Esophagus muscularis mucosa (tissue), 4 donors: ENCODE measurements around the gene SLC22A16. TPM values are rescaled to one million over a fixed set of nuclear protein-coding genes. Genes with fewer than 3 reads are reported as not detected.
A peak's percentile ranks its signal among the peaks of the same experiment; 100 is the strongest.

ENCODE experiments used
- DNase-seq: peaks from one replicate; pipeline ENCODE4 v3.0.0-alpha.2; 2017; ENCODE audit errors: extremely low spot score
- H3K27ac ChIP-seq, 4 donors: fragments of 200-600 bp; sonication (generic); replicated peaks in 1 of 4; 1 replicate in 3 of 4; 2 replicates in 1 of 4; pipeline ENCODE4 v1.5.1; 2016 to 2019; ENCODE audit warnings: mild to moderate bottlenecking in 1 of 4
- H3K27me3 ChIP-seq, 4 donors: fragments of 200-600 bp; sonication (generic); one replicate each; pipeline versions ENCODE4 v1.5.1 to v1.6.0; 2016 to 2019
- H3K36me3 ChIP-seq, 4 donors: fragments of 200-600 bp; sonication (generic); one replicate each; pipeline ENCODE4 v1.5.1; 2016 to 2019
- H3K4me1 ChIP-seq, 4 donors: fragments of 200-600 bp; sonication (generic); one replicate each; pipeline ENCODE4 v1.5.1; 2016 to 2019
- H3K4me3 ChIP-seq, 4 donors: fragments of 200-600 bp; sonication (generic); 1 replicate in 2 of 4; 2 replicates in 2 of 4; pipeline ENCODE4 v1.5.1; 2016 to 2019; ENCODE audit warnings: mild to moderate bottlenecking in 4 of 4, moderate library complexity in 1 of 4
- H3K9me3 ChIP-seq, 4 donors: fragments of 200-600 bp; sonication (generic); 1 replicate in 3 of 4; 2 replicates in 1 of 4; pipeline ENCODE4 v1.5.1; 2016 to 2019
- EP300 ChIP-seq: sonication (generic); formaldehyde crosslinking; IDR thresholded peaks from one replicate; pipeline ENCODE4 v1.6.1; 2017; ENCODE audit warnings: antibody characterized with exemption
- POLR2A ChIP-seq: fragments of 450-650 bp; IDR thresholded peaks from one replicate; pipeline ENCODE4 v1.6.1; 2017; ENCODE audit warnings: antibody characterized with exemption, moderate library complexity, mild to moderate bottlenecking, low read depth
- POLR2AphosphoS5 ChIP-seq, 2 donors: sonication (generic); formaldehyde crosslinking; IDR thresholded peaks; one replicate each; pipeline ENCODE4 v1.6.1; 2017; ENCODE audit warnings: antibody characterized with exemption in 2 of 2
- WGBS: methylation state at CpG from one replicate; pipeline ENCODE4 v1.1.5; 2018; 5-methylcytosine and 5-hydroxymethylcytosine counted together
- intact Hi-C: fragments of 100-400 bp; cut with DNase I; formaldehyde crosslinking; loops from one replicate; pipeline ENCODE4 v1.15.1; 2023
- total RNA-seq, 4 donors: library from RNA; depleted of rRNA; stranded (reverse); fragments of >200 nt; gene quantifications; one replicate each; pipeline versions ENCODE4 v1.1.0 to v1.2.1, GENCODE V29; 2016
- TF ChIP-seq, protein P1 (sequence below), 3 experiments: fragments of 200-600 bp in 2 of 3; fragments of 450-650 bp in 1 of 3; sonication (generic) in 2 of 3; IDR thresholded peaks; one replicate each; pipeline ENCODE4 v1.5.1; 2017 to 2019; ENCODE audit warnings: antibody characterized with exemption in 3 of 3, mild to moderate bottlenecking in 2 of 3, moderate library complexity in 1 of 3

SLC22A16 gene
- total RNA-seq, 4 donors from 2014 or later, result 0.50 TPM; not detected in 3

- Histone ChIP-seq H3K27ac (peak overlapping the region in 2 of 4 donors; percentile 27 to 30), H3K4me3 (no peak overlapping the region), H3K4me1 (peaks cover 8 to 24% (median 19%) of the 10 kb centered on the region in 4 donors), H3K36me3 (no peaks in the 10 kb centered on the region), H3K9me3 (no peaks in the 10 kb centered on the region), H3K27me3 (no peaks in the 10 kb centered on the region)
- TF ChIP-seq POLR2AphosphoS5 (IDR thresholded peaks at IDR 0.05) (no peak), POLR2A (no peak), EP300 (no peak)
- TF ChIP-seq, protein P1, sequence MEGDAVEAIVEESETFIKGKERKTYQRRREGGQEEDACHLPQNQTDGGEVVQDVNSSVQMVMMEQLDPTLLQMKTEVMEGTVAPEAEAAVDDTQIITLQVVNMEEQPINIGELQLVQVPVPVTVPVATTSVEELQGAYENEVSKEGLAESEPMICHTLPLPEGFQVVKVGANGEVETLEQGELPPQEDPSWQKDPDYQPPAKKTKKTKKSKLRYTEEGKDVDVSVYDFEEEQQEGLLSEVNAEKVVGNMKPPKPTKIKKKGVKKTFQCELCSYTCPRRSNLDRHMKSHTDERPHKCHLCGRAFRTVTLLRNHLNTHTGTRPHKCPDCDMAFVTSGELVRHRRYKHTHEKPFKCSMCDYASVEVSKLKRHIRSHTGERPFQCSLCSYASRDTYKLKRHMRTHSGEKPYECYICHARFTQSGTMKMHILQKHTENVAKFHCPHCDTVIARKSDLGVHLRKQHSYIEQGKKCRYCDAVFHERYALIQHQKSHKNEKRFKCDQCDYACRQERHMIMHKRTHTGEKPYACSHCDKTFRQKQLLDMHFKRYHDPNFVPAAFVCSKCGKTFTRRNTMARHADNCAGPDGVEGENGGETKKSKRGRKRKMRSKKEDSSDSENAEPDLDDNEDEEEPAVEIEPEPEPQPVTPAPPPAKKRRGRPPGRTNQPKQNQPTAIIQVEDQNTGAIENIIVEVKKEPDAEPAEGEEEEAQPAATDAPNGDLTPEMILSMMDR (IDR thresholded peaks at IDR 0.05), result no peak
- intact Hi-C loops, result loop anchor here (10.0 kb wide), 1 partner anchor 350 kb away; no protein-coding TSS in a partner anchor
- whole genome bisulfite sequencing, result 50% methylated on average over 4 of the region's 4 CpGs
- DNase-seq, result no peak
Measured at GRCh38 chr6:110395221-110395620, 81.2 kb downstream of the SLC22A16 start.

DNA sequence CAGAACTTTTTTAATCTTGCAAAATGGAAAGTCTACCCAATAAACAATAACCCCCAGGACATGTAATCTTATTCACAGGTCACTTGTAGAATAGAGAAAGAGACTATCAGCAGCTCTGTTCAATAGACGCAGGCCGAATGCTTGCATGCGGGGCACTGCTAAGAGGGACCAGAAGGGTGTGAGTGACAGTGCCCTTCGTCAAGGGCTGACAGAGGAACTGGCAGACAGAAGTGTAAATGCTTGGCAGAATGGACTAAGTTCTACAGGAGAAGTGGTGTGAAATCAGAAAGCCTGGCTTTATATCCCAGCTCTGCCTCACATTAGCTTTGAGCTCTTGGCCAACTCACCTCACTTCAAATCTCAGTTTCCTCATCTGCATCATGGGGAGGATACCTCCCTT is 82.0 kb downstream of the SLC22A16 start:
- Histone ChIP-seq H3K36me3 (no peaks in the 10 kb centered on the region), H3K9me3 (no peaks in the 10 kb centered on the region), H3K4me1 (peaks cover 16 to 22% (median 17%) of the 10 kb centered on the region in 4 donors), H3K27me3 (no peaks in the 10 kb centered on the region), H3K4me3 (no peak overlapping the region), H3K27ac (no peak overlapping the region)
- no peak for DNase-seq
- TF ChIP-seq, protein P1 (IDR thresholded peaks at IDR 0.05), result no peak
- TF ChIP-seq EP300, result no peak
- no peak for TF ChIP-seq POLR2AphosphoS5 (IDR thresholded peaks at IDR 0.05)
- intact Hi-C loops, result loop anchor here (10.0 kb wide), 1 partner anchor 350 kb away; no protein-coding TSS in a partner anchor
- WGBS, result 96% methylated on average over 4 of the region's 4 CpGs

DNA sequence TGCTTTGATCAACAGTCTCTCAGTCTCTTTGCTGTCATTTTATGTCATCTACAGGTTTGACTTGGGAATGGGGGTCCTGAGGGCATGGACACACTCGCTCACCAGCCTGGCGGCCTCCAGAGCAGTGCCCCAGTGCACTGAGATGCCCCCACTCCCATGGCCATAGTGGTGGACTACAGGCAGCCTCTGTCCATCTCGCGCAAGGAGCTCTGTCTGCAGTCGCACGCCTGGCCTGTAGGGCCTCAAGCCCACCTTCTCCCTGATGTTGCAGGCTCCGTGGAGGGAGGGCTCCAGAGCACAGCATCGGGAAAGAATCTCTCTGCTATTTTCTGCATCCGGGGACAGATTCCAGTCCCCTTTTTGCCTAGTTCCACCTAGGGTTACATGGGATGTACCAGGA is 83.7 kb downstream of the SLC22A16 start:
- no peaks in the 10 kb centered on the region for H3K27me3 ChIP-seq
- DNase-seq, result no peak
- TF ChIP-seq, protein P1 (IDR thresholded peaks at IDR 0.05), result no peak
- TF ChIP-seq POLR2A (no peak), POLR2AphosphoS5 (IDR thresholded peaks at IDR 0.05) (no peak), EP300 (no peak)
- H3K36me3 ChIP-seq, result no peaks in the 10 kb centered on the region
- H3K4me3 ChIP-seq, result no peak overlapping the region
- intact Hi-C loops, result loop anchor here (10.0 kb wide), 1 partner anchor 348 kb away; no protein-coding TSS in a partner anchor
- no peaks in the 10 kb centered on the region for H3K9me3 ChIP-seq
- no peak overlapping the region for H3K27ac ChIP-seq
- peaks cover 12 to 19% (median 14%) of the 10 kb centered on the region in 4 donors for H3K4me1 ChIP-seq
- WGBS, result 94% methylated on average over 3 of the region's 9 CpGs

- Histone ChIP-seq H3K4me3 (no peak overlapping the region), H3K27me3 (no peaks in the 10 kb centered on the region), H3K4me1 (peaks cover 12 to 19% (median 13%) of the 10 kb centered on the region in 4 donors), H3K36me3 (no peaks in the 10 kb centered on the region), H3K27ac (peak overlapping the region in 3 of 4 donors; percentile 5 to 27 (median 12)), H3K9me3 (no peaks in the 10 kb centered on the region)
- TF ChIP-seq, protein P1 (IDR thresholded peaks at IDR 0.05), result no peak
- TF ChIP-seq POLR2AphosphoS5 (IDR thresholded peaks at IDR 0.05), result no peak
- TF ChIP-seq EP300, result no peak
- no peak for TF ChIP-seq POLR2A
- intact Hi-C loops, result loop anchor here (1.0 to 10.0 kb wide), 2 partner anchors 212 to 346 kb away; no protein-coding TSS in a partner anchor
- 42% methylated on average over 2 of the region's 2 CpGs for WGBS
- DNase-seq, result no peak
Measured at GRCh38 chr6:110390404-110390803, 86.0 kb downstream of the SLC22A16 start.
